ENCODE measurements around the gene ITFG1. TPM values are rescaled to one million over a fixed set of nuclear protein-coding genes. Genes with fewer than 3 reads are reported as not detected.

Gene ITFG1
- total and polyA plus RNA-seq, 2 of the 13 experiments (the other 11 are each of a cell fraction or from before 2014, with no cell fraction given): 74.5 to 150 TPM

DNA sequence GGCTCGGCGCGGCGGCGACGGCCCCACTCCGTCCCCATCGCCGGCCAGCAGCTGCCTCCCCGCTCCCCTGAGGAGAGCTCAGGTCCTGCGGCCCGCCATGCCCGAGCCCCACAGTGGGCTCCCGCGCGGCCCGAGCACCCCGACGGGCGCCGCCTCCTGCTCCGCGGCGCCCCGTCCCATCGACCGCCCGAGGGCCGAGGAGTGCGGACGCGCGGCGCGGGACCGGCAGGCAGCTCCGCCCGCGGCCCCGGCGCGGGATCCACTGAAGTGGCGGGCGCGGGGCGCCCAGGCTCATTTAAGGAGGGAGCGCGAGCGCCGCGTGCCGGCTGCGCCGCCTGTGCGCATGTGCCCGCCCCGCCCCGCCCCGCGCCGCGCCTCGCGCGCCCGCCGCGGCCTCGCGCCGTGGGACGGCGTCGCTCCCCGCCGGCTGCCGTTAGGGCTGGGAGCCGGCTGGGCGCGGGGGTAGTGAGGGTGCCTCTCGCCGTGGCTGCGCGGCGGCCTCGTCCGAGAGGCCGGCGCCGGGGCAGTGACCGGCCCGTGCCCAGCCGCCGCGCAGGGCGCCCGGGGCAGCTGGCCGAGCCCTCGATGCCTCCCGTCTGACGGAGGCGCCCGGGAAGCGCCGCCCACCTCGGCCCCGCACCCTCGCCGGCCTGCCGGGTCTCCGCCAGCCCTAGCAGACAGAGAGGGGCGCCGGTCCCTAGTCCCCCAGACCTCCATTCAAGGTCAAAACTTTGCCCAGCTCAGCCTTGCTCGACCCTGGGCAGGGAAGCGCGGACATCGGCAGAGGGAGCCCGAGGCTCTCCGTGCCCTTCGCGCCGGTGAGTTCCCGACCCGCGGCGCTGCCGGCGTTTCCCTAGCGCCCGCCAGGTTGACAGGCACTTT is 316.9 kb downstream of the ITFG1 start, which contains the start of gene NETO2 (continued):
- TF ChIP-seq, protein P1, sequence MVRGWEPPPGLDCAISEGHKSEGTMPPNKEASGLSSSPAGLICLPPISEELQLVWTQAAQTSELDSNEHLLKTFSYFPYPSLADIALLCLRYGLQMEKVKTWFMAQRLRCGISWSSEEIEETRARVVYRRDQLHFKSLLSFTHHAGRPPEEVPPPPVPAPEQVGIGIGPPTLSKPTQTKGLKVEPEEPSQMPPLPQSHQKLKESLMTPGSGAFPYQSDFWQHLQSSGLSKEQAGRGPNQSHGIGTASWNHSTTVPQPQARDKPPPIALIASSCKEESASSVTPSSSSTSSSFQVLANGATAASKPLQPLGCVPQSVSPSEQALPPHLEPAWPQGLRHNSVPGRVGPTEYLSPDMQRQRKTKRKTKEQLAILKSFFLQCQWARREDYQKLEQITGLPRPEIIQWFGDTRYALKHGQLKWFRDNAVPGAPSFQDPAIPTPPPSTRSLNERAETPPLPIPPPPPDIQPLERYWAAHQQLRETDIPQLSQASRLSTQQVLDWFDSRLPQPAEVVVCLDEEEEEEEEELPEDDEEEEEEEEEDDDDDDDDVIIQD (CRISPR knock-in tag; IDR thresholded peaks at IDR 0.05; ENCODE audit: low read depth): 0 out of 2 replicates have a peak, but pooled peaks have one; percentile 20
- TF ChIP-seq, protein P2, sequence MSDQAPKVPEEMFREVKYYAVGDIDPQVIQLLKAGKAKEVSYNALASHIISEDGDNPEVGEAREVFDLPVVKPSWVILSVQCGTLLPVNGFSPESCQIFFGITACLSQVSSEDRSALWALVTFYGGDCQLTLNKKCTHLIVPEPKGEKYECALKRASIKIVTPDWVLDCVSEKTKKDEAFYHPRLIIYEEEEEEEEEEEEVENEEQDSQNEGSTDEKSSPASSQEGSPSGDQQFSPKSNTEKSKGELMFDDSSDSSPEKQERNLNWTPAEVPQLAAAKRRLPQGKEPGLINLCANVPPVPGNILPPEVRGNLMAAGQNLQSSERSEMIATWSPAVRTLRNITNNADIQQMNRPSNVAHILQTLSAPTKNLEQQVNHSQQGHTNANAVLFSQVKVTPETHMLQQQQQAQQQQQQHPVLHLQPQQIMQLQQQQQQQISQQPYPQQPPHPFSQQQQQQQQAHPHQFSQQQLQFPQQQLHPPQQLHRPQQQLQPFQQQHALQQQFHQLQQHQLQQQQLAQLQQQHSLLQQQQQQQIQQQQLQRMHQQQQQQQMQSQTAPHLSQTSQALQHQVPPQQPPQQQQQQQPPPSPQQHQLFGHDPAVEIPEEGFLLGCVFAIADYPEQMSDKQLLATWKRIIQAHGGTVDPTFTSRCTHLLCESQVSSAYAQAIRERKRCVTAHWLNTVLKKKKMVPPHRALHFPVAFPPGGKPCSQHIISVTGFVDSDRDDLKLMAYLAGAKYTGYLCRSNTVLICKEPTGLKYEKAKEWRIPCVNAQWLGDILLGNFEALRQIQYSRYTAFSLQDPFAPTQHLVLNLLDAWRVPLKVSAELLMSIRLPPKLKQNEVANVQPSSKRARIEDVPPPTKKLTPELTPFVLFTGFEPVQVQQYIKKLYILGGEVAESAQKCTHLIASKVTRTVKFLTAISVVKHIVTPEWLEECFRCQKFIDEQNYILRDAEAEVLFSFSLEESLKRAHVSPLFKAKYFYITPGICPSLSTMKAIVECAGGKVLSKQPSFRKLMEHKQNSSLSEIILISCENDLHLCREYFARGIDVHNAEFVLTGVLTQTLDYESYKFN (CRISPR knock-in tag; conservative IDR thresholded peaks at IDR 0.05): 0 out of 2 replicates have a peak, but pooled peaks have one; percentile 15
- TF ChIP-seq POLR2AphosphoS5 (IDR thresholded peaks at IDR 0.05; ENCODE audit: low read depth, low read length) (no peak), U2AF2 (IDR thresholded peaks at IDR 0.05; ENCODE audit: low read depth, low read length) (no peak), NR2C2 (CRISPR knock-in tag; IDR thresholded peaks at IDR 0.05; ENCODE audit: borderline replicate concordance) (peak; percentile 37), HNF4G (IDR thresholded peaks at IDR 0.05; ENCODE audit: borderline replicate concordance, low read depth, low read length) (no peak), HNF4G (CRISPR knock-in tag; IDR thresholded peaks at IDR 0.05; ENCODE audit: borderline replicate concordance, low read depth) (no peak), ZNF44 (CRISPR knock-in tag; IDR thresholded peaks at IDR 0.05) (no peak), TEAD2 (CRISPR knock-in tag; IDR thresholded peaks at IDR 0.05) (no peak), SIN3A (IDR thresholded peaks at IDR 0.05; ENCODE audit: borderline replicate concordance, low read depth, low read length) (no peak), TGIF2 (CRISPR knock-in tag; IDR thresholded peaks at IDR 0.05) (no peak), SMAD9 (CRISPR knock-in tag; IDR thresholded peaks at IDR 0.05) (no peak), SIN3B (IDR thresholded peaks at IDR 0.05; ENCODE audit: low read length) (no peak), IRF2 (CRISPR knock-in tag; IDR thresholded peaks at IDR 0.05) (0 out of 2 replicates have a peak, but pooled peaks have one; percentile 10), STAG1 (CRISPR knock-in tag; IDR thresholded peaks at IDR 0.05) (peak; percentile 97), MAF1 (CRISPR knock-in tag; IDR thresholded peaks at IDR 0.05; ENCODE audit: borderline replicate concordance) (no peak)
- TF ChIP-seq, protein P3, sequence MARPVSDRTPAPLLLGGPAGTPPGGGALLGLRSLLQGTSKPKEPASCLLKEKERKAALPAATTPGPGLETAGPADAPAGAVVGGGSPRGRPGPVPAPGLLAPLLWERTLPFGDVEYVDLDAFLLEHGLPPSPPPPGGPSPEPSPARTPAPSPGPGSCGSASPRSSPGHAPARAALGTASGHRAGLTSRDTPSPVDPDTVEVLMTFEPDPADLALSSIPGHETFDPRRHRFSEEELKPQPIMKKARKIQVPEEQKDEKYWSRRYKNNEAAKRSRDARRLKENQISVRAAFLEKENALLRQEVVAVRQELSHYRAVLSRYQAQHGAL (CRISPR knock-in tag; IDR thresholded peaks at IDR 0.05; ENCODE audit: not compliant biosample characterization): no peak
- TF ChIP-seq, protein P4, sequence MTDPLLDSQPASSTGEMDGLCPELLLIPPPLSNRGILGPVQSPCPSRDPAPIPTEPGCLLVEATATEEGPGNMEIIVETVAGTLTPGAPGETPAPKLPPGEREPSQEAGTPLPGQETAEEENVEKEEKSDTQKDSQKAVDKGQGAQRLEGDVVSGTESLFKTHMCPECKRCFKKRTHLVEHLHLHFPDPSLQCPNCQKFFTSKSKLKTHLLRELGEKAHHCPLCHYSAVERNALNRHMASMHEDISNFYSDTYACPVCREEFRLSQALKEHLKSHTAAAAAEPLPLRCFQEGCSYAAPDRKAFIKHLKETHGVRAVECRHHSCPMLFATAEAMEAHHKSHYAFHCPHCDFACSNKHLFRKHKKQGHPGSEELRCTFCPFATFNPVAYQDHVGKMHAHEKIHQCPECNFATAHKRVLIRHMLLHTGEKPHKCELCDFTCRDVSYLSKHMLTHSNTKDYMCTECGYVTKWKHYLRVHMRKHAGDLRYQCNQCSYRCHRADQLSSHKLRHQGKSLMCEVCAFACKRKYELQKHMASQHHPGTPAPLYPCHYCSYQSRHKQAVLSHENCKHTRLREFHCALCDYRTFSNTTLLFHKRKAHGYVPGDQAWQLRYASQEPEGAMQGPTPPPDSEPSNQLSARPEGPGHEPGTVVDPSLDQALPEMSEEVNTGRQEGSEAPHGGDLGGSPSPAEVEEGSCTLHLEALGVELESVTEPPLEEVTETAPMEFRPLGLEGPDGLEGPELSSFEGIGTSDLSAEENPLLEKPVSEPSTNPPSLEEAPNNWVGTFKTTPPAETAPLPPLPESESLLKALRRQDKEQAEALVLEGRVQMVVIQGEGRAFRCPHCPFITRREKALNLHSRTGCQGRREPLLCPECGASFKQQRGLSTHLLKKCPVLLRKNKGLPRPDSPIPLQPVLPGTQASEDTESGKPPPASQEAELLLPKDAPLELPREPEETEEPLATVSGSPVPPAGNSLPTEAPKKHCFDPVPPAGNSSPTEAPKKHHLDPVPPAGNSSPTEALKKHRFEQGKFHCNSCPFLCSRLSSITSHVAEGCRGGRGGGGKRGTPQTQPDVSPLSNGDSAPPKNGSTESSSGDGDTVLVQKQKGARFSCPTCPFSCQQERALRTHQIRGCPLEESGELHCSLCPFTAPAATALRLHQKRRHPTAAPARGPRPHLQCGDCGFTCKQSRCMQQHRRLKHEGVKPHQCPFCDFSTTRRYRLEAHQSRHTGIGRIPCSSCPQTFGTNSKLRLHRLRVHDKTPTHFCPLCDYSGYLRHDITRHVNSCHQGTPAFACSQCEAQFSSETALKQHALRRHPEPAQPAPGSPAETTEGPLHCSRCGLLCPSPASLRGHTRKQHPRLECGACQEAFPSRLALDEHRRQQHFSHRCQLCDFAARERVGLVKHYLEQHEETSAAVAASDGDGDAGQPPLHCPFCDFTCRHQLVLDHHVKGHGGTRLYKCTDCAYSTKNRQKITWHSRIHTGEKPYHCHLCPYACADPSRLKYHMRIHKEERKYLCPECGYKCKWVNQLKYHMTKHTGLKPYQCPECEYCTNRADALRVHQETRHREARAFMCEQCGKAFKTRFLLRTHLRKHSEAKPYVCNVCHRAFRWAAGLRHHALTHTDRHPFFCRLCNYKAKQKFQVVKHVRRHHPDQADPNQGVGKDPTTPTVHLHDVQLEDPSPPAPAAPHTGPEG (CRISPR knock-in tag; IDR thresholded peaks at IDR 0.05): no peak

Data from HepG2 (cell line).